ENCODE results near the gene CA5A. TPM values are rescaled to one million over a fixed set of nuclear protein-coding genes. Genes with fewer than 3 reads are reported as not detected.

Gene CA5A
- total RNA-seq, 3 donors from 2014 or later, result not detected

DNA sequence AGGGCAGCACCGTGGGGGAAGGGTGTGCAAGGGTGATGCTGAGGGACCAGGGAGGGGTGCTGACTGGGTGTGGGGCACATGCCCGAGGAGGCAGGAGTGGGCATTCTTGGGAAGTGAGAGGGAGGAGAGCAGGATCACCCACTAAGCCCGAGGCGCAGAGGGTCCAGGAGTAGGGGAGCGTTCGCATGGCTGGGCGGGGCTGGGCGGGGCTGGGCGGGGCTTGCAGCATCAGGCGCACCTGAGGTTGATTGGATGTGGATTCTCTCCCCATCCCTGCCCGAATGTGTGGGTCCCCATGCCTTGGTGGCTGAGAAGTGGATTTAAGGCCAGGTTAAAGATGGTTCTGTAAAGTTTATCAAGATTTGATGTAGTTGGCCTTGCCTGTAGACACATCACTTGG is 29.1 kb upstream of the CA5A start:
- Histone ChIP-seq H3K4me1 (peaks cover 5 to 7% of the 10 kb centered on the region in 2 donors), H3K36me3 (no peaks in the 10 kb centered on the region), H3K27ac (peak overlapping the region; percentile 87 to 94), H3K4me3 (no peak overlapping the region), H3K27me3 (no peaks in the 10 kb centered on the region), H3K9me3 (no peaks in the 10 kb centered on the region)
- TF ChIP-seq POLR2AphosphoS5 (IDR thresholded peaks at IDR 0.05) (no peak), CTCF (IDR thresholded peaks at IDR 0.05) (no peak), POLR2A (IDR thresholded peaks at IDR 0.05) (no peak)
- intact Hi-C loops (cut with DNase I; ENCODE audit: low total_unique reads), result no loop called here
- no peak for DNase-seq (ENCODE audit: low spot score in 2 of 2)

DNA sequence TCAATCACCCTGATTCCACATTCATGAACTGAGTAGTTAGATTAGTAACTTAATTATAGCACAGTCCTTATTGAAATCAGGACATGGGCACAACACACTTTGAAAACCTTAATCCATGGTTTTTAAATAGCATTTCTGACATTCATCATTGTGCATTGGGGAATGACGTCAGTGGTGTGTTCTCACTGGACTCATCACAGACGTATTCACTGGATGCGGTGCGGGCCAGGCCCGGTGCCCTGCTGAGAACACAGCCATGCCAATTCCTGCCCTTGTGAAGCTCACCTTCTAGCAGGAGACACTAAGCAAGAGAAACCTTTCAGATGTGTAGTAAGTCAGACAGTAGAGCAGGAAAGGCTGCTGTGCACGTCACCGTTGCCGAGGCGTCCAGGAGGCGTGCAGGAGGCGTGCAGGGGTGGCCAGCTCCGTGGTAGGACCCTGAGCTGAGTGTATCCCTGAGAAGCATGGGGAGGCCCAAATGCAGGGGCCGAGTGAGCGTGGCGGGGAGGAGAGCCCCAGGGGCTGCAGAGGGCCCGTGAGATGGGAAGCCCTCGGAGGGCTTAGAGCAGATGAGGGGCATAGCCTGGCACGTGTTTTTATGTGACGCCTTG is 27.8 kb upstream of the CA5A start:
- no peaks in the 10 kb centered on the region for H3K27me3 ChIP-seq
- H3K4me1 ChIP-seq, result peaks cover 5 to 7% of the 10 kb centered on the region in 2 donors
- TF ChIP-seq POLR2A (IDR thresholded peaks at IDR 0.05) (no peak), POLR2AphosphoS5 (IDR thresholded peaks at IDR 0.05) (no peak), CTCF (IDR thresholded peaks at IDR 0.05) (no peak)
- no peaks in the 10 kb centered on the region for H3K36me3 ChIP-seq
- no peak overlapping the region for H3K4me3 ChIP-seq
- intact Hi-C loops (cut with DNase I; ENCODE audit: low total_unique reads), result no loop called here
- peak overlapping the region; percentile 23 to 94 for H3K27ac ChIP-seq
- H3K9me3 ChIP-seq, result no peaks in the 10 kb centered on the region
- DNase-seq (ENCODE audit: low spot score in 2 of 2), result no peak

DNA sequence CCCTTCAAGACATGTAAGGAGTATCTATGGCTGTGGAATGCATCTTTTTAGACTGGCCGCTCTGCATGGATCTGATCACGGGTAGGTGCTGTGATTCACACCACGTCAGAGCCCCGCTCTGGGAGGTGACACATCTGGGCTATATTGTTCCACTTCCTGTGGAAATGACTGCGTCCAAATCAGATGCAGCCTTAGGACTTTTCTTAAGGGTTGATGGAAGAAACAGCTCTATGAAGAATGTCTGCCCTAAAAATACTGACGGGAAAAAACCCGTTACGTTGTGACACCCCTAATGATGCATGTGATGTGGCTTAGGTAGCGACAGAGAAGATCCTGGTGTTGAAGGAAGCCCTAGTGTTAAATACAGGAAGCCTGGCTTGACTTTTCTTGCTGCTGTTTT is 27.1 kb upstream of the CA5A start:
- Histone ChIP-seq H3K4me1 (peaks cover 5 to 7% of the 10 kb centered on the region in 2 donors), H3K9me3 (no peaks in the 10 kb centered on the region), H3K36me3 (no peaks in the 10 kb centered on the region), H3K4me3 (no peak overlapping the region), H3K27me3 (no peaks in the 10 kb centered on the region), H3K27ac (peak overlapping the region; percentile 23 to 94)
- DNase-seq (ENCODE audit: low spot score in 2 of 2), result no peak
- TF ChIP-seq POLR2A (IDR thresholded peaks at IDR 0.05) (no peak), CTCF (IDR thresholded peaks at IDR 0.05) (no peak), POLR2AphosphoS5 (IDR thresholded peaks at IDR 0.05) (no peak)
- intact Hi-C loops (cut with DNase I; ENCODE audit: low total_unique reads), result no loop called here

- H3K27me3 ChIP-seq, result no peaks in the 10 kb centered on the region
- H3K4me1 ChIP-seq, result peaks cover 7 to 8% of the 10 kb centered on the region in 2 donors
- intact Hi-C loops (cut with DNase I; ENCODE audit: low total_unique reads), result no loop called here
- no peaks in the 10 kb centered on the region for H3K9me3 ChIP-seq
- no peak overlapping the region for H3K4me3 ChIP-seq
- H3K36me3 ChIP-seq, result no peaks in the 10 kb centered on the region
- TF ChIP-seq CTCF (IDR thresholded peaks at IDR 0.05) (no peak), POLR2A (IDR thresholded peaks at IDR 0.05) (no peak), POLR2AphosphoS5 (IDR thresholded peaks at IDR 0.05) (no peak)
- no peak overlapping the region for H3K27ac ChIP-seq
- no peak for DNase-seq (ENCODE audit: low spot score in 2 of 2)
These were observed 25.3 kb upstream of the CA5A start for GRCh38 chr16:87961623-87962022.

DNA sequence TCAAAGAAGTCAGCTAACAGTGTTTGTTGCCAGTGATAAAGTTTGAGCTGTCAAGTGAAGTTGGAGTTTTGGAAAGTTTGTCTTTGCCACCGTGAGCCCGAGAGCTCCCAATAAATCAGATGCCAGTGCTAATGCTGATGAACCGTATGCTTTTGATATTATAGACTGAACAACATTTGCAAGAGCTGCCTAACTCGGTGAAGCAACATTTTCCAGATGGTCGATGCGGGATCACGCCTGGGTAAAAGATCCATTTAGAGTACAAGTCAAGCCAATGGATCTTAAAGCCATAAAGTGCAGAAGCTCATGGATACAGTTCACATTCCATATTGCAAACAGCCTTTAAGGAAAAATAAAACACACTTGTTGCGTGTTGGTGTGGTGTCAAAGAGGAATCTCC is 24.5 kb upstream of the CA5A start:
- no peaks in the 10 kb centered on the region for H3K9me3 ChIP-seq
- intact Hi-C loops (cut with DNase I; ENCODE audit: low total_unique reads), result no loop called here
- H3K36me3 ChIP-seq, result no peaks in the 10 kb centered on the region
- H3K4me3 ChIP-seq, result no peak overlapping the region
- TF ChIP-seq POLR2AphosphoS5 (IDR thresholded peaks at IDR 0.05) (no peak), POLR2A (IDR thresholded peaks at IDR 0.05) (no peak), CTCF (IDR thresholded peaks at IDR 0.05) (no peak)
- DNase-seq (ENCODE audit: low spot score in 2 of 2), result no peak
- peaks cover 8 to 14% of the 10 kb centered on the region in 2 donors for H3K4me1 ChIP-seq
- H3K27me3 ChIP-seq, result no peaks in the 10 kb centered on the region
- no peak overlapping the region for H3K27ac ChIP-seq
